Endothelial cell of umbilical vein (primary cell): Measurements from ENCODE around the gene FAU. TPM values are rescaled to one million over a fixed set of nuclear protein-coding genes. Genes with fewer than 3 reads are reported as not detected.
"Not testable (repeated sequence)": the region's sequence is repeated elsewhere in the genome, so short reads cannot be mapped to it uniquely, and the experiment has no call there.

Experiments
- BruUV-seq: library from RNA; stranded (reverse); fragments of 400-500 nt; replicated peaks from 2 replicates; lab custom pipeline; 2021; lab: Mats Ljungman, UMichigan
- CTCF ChIA-PET: fragments of 300-600, 350-600 bp; sonication (Branson Sonifier 250); formaldehyde crosslinking; loops from one replicate; lab custom pipeline; 2021; ENCODE audit warnings: antibody characterized with exemption, inconsistent platforms; lab: Charles Lee
- POLR2A ChIA-PET: fragments of 300-600, 350-600 bp; sonication (Branson Sonifier 250); formaldehyde crosslinking; loops from one replicate; lab custom pipeline; 2021; ENCODE audit warnings: antibody characterized with exemption, inconsistent platforms; lab: Charles Lee
- DNase-seq: peaks from one replicate; pipeline ENCODE4 v3.0.0-alpha.2; 2011; ENCODE audit warnings: low read depth, low spot score
- FAIRE-seq: peaks from 2 replicates; lab custom pipeline; 2011; peaks lifted over from hg19 to GRCh38; lab: Jason Lieb, UNC
- H2AFZ ChIP-seq: 2 replicates; pipeline ENCODE4 v1.6.0; 2012; ENCODE audit warnings: low read depth, low read length, control low read depth, inconsistent platforms
- H3K27ac ChIP-seq: 2 replicates; pipeline ENCODE4 v1.5.1; 2011; ENCODE audit warnings: low read depth, mild to moderate bottlenecking, control low read depth, low read length, moderate library complexity; ENCODE audit not compliant: insufficient read depth
- H3K27me3 ChIP-seq, 2 experiments: 2 replicates each; pipeline versions ENCODE4 v1.6.0 to v1.6.1; 2011; ENCODE audit warnings: low read length in 2 of 2, mixed read lengths in 1 of 2; ENCODE audit not compliant: control insufficient read depth in 2 of 2, insufficient read depth in 2 of 2
- H3K36me3 ChIP-seq, 2 experiments: 2 replicates in 1 of 2; 3 replicates in 1 of 2; pipeline ENCODE4 v1.5.1; 2011; ENCODE audit warnings: low read length in 2 of 2, mild to moderate bottlenecking in 1 of 2, moderate library complexity in 1 of 2; ENCODE audit not compliant: control insufficient read depth in 2 of 2, insufficient read depth in 2 of 2; ENCODE audit errors: extremely low read depth in 1 of 2
- H3K4me1 ChIP-seq: 3 replicates; pipeline ENCODE4 v1.5.1; 2011; ENCODE audit warnings: mild to moderate bottlenecking, low read length; ENCODE audit not compliant: control insufficient read depth, insufficient read depth; ENCODE audit errors: extremely low read depth
- H3K4me2 ChIP-seq: 2 replicates; pipeline ENCODE4 v1.6.1; 2011; ENCODE audit warnings: low read length, control low read depth, mixed read lengths; ENCODE audit not compliant: insufficient read depth
- H3K4me3 ChIP-seq, 3 experiments: fragments of 200-600 bp in 1 of 3; sonication (generic), shearing (Covaris generic) in 1 of 3; replicated peaks in 1 of 3; 2 replicates each; pipeline ENCODE4 v1.5.1; 2011 to 2016; ENCODE audit warnings: control low read depth in 3 of 3, low read length in 3 of 3, mild to moderate bottlenecking in 2 of 3, inconsistent platforms in 1 of 3, low read depth in 1 of 3, moderate library complexity in 1 of 3; ENCODE audit not compliant: insufficient read depth in 1 of 3
- H3K79me2 ChIP-seq: 2 replicates; pipeline ENCODE4 v1.6.0; 2012; ENCODE audit warnings: low read length, inconsistent platforms; ENCODE audit not compliant: control insufficient read depth, insufficient read depth
- H3K9ac ChIP-seq: replicated peaks from 2 replicates; pipeline ENCODE3; 2011; ENCODE audit warnings: low read length, control low read depth; ENCODE audit not compliant: insufficient read depth; ENCODE audit errors: extremely low read depth
- H3K9me1 ChIP-seq: replicated peaks from 3 replicates; pipeline ENCODE4 v1.6.0; 2011; ENCODE audit warnings: mild to moderate bottlenecking, low read length; ENCODE audit not compliant: control insufficient read depth, insufficient read depth; ENCODE audit errors: extremely low read depth
- H3K9me3 ChIP-seq: replicated peaks from 2 replicates; pipeline ENCODE4 v1.5.1; 2012; ENCODE audit warnings: low read length, inconsistent platforms; ENCODE audit not compliant: control insufficient read depth, insufficient read depth
- H4K20me1 ChIP-seq: replicated peaks from 2 replicates; pipeline ENCODE3; 2011; ENCODE audit warnings: mild to moderate bottlenecking, low read length; ENCODE audit not compliant: control insufficient read depth, insufficient read depth; ENCODE audit errors: extremely low read depth
- EZH2 ChIP-seq: IDR thresholded peaks from 2 replicates; pipeline ENCODE4 v1.6.1; 2012; ENCODE audit warnings: borderline replicate concordance, low read depth, mild to moderate bottlenecking, moderate library complexity, low read length, inconsistent platforms; ENCODE audit not compliant: severe bottlenecking
- FOS ChIP-seq: IDR thresholded peaks from 2 replicates; pipeline ENCODE4 v1.6.1; 2011; ENCODE audit warnings: mild to moderate bottlenecking, low read length, moderate library complexity, borderline replicate concordance; ENCODE audit not compliant: insufficient read depth
- POLR2AphosphoS5 ChIP-seq: IDR thresholded peaks from 2 replicates; pipeline ENCODE4 v1.6.1; 2012; ENCODE audit warnings: low read depth, mild to moderate bottlenecking, control low read depth, low read length, moderate library complexity; ENCODE audit not compliant: insufficient read depth
- dilution Hi-C: fragments of 300-500 bp; cut with MboI; formaldehyde crosslinking; loops from one replicate; pipeline ENCODE4 v1.15.0; 2019; ENCODE audit warnings: low sequenced_read_pairs; ENCODE audit not compliant: extremely low pct_ligation_motif_present
- intact Hi-C: fragments of 100-400 bp; cut with micrococcal nuclease; formaldehyde crosslinking; loops from one replicate; pipeline ENCODE4 v1.10.0; 2022
- polyA plus RNA-seq, 4 experiments: library from polyadenylated mRNA; depleted of rRNA in 3 of 4; stranded (reverse) in 3 of 4; unstranded in 1 of 4; fragments of >200 nt; gene quantifications; 2 replicates each; pipeline versions ENCODE4 v1.2.1 to v1.2.3, GENCODE V29; 2011 to 2012; ENCODE audit warnings: missing spikeins in 1 of 4
- total RNA-seq: library from RNA; stranded (reverse); gene quantifications from 2 replicates; pipeline ENCODE4 v1.2.3, GENCODE V29; 2021

FAU gene
- total and polyA plus RNA-seq, 2 donors (not counting 3 experiments of a cell fraction or from before 2014, with no cell fraction given), result 741 to 746 TPM

DNA sequence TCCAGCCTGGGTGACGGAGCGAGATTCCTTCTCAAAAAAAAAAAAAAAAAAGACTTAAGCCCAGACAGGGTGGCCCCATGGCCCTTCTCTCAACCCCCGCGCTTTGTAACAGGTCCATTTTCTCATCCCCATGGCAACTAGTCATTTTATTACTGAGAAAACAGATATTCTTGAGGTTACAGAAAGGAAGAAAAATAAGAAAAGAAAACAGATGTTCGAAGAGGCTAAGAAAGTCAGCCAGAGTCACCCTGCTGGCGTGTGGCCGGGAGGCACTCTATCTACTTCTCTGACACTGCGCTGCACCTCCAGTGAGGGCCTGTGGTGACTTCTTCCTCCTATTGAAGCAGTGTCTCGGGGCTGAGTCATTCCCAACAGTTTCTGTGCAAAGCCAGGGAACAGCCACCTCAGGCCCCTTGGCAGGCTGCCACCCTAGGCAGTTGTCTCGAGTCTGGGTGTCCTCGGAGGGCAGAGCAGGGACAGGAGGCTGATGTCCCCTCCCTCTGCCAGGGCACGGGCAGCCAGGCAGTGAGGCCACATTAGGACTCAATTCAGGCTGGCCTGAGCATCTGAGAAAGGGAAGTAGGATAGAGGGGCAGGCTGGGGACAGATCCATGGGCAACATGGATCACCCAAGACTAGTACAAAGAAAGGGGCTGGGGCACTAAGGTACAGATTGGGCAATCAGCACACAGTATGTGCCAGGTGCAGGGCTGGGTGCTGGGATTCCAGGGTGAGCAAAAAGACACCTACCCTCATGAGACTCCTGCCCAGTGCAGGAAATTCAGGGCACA, 28.8 kb upstream of the FAU start:
- intact Hi-C loops, result no loop called here
- no peak overlapping the region for H3K4me3 ChIP-seq

DNA sequence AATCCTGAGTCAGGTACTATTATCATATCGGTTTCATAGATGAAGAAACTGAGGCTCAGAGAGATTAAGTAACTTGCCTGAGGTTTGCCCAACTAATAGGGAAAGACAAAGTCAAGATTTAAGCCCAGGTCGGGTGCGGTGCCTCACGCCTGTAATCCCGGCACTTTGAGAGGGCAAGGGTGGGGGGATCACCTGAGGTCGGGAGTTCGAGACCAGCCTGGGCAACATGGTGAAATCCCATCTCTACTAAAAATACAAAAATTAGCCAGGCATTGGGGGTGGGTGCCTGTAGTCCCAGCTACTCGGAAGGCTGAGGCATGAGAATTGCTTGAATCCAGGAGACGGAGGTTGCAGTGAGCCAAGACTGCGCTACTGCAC, 28.2 kb upstream of the FAU start:
- CTCF ChIA-PET, result interaction anchor here (1.3 kb wide), 1 partner anchor 12 kb away, joined by 3 read pairs; no protein-coding TSS in a partner anchor
- H3K4me3 ChIP-seq, DNase-seq, H3K9me3 ChIP-seq, H3K4me1 ChIP-seq, H4K20me1 ChIP-seq, POLR2A ChIA-PET, H3K9me1 ChIP-seq, H3K27me3 ChIP-seq, intact Hi-C loops, dilution Hi-C loops, H3K9ac ChIP-seq, H3K36me3 ChIP-seq, H3K79me2 ChIP-seq, BruUV-seq, FAIRE-seq, H2AFZ ChIP-seq, H3K27ac ChIP-seq, H3K4me2 ChIP-seq: not testable (repeated sequence)

More for the DNA sequence above, 28.8 kb upstream of the FAU start:
- POLR2A ChIA-PET, result no interaction called here
- Histone ChIP-seq H3K9ac (no peak overlapping the region), H3K27ac (no peak overlapping the region), H3K79me2 (no peaks in the 10 kb centered on the region), H3K9me1 (no peaks in the 10 kb centered on the region), H3K4me1 (peaks cover 7% of the 10 kb centered on the region), H3K36me3 (no peaks in the 10 kb centered on the region), H3K4me2 (no peak overlapping the region), H3K9me3 (no peaks in the 10 kb centered on the region), H4K20me1 (no peaks in the 10 kb centered on the region), H3K27me3 (peaks cover 4 to 7% of the 10 kb centered on the region in 2 experiments), H2AFZ (no peak overlapping the region)
- FAIRE-seq (peak; percentile 95), DNase-seq (peak; percentile 68)
- dilution Hi-C loops, result no loop called here
- TF ChIP-seq EZH2, result no peak
- peak; percentile 69 for TF ChIP-seq FOS
- TF ChIP-seq POLR2AphosphoS5, result peak; percentile 20
- BruUV-seq, result no TSS peak
- CTCF ChIA-PET, result no interaction called here
